Tibial nerve (tissue), 4 donors: ENCODE data around the gene CACNG6.

ENCODE experiments used
- CTCF ChIP-seq, 5 experiments: fragments of 200-600 bp in 3 of 5; fragments of 450-650 bp in 2 of 5; sonication (generic) in 3 of 5; IDR thresholded peaks; one replicate each; pipeline ENCODE4 v1.5.1; 2016 to 2019; ENCODE audit warnings: antibody characterized with exemption in 5 of 5, mild to moderate bottlenecking in 3 of 5, moderate library complexity in 2 of 5
- EP300 ChIP-seq, 2 donors: sonication (generic); formaldehyde crosslinking; IDR thresholded peaks; one replicate each; pipeline ENCODE4 v1.6.1; 2017; ENCODE audit warnings: antibody characterized with exemption in 2 of 2, mild to moderate bottlenecking in 1 of 2

- no peak for TF ChIP-seq CTCF (IDR thresholded peaks at IDR 0.05)
- TF ChIP-seq EP300 (IDR thresholded peaks at IDR 0.05), result no peak
These were observed 32.3 kb upstream of the CACNG6 start for GRCh38 chr19:53958823-53959757.
